HEK293 (cell line): ENCODE results near the gene ZSCAN30.

Source experiments
- CTCF ChIA-PET: fragments of 350-600 bp; formaldehyde crosslinking; extraction: SDS; loops from one replicate; lab custom pipeline; 2021; ENCODE audit warnings: antibody characterized with exemption; lab: Yijun Ruan, JAX
- POLR2A ChIA-PET: fragments of 300-600 bp; formaldehyde crosslinking; extraction: SDS; loops from one replicate; lab custom pipeline; 2020; ENCODE audit warnings: antibody characterized with exemption, inconsistent platforms; lab: Yijun Ruan, JAX
- H3K27ac ChIP-seq: fragments of 200-500 bp; sonication (Bioruptor generic); 2 replicates; pipeline ENCODE4 v1.5.1; 2014; ENCODE audit warnings: low read depth, low read length, control low read depth, inconsistent platforms; ENCODE audit errors: extremely low read depth
- H3K36me3 ChIP-seq, 2 experiments: fragments of 200-500 bp in 1 of 2; sonication (Bioruptor generic) in 1 of 2; 1 replicate in 1 of 2; 2 replicates in 1 of 2; pipeline ENCODE4 v1.5.1; 2014 to 2017; ENCODE audit warnings: inconsistent platforms in 2 of 2, low read length in 2 of 2; ENCODE audit not compliant: control insufficient read depth in 2 of 2, insufficient read depth in 1 of 2
- H3K4me1 ChIP-seq: fragments of 200-500 bp; sonication (Bioruptor generic); 2 replicates; pipeline ENCODE4 v1.5.1; 2014; ENCODE audit warnings: mild to moderate bottlenecking, low read length, inconsistent platforms; ENCODE audit not compliant: control insufficient read depth, insufficient read depth
- H3K4me3 ChIP-seq: 2 replicates; pipeline ENCODE4 v1.5.1; 2011; ENCODE audit warnings: low read depth, mild to moderate bottlenecking, control low read depth, low read length, moderate library complexity
- H3K9me3 ChIP-seq: fragments of 200-500 bp; sonication (Bioruptor generic); 2 replicates; pipeline ENCODE4 v1.5.1; 2014; ENCODE audit warnings: low read depth, low read length, inconsistent platforms; ENCODE audit not compliant: control insufficient read depth, insufficient read depth
- INSM2 ChIP-seq: fragments of 450-650 bp; formaldehyde crosslinking; IDR thresholded peaks from 2 replicates; pipeline ENCODE4 v1.5.1; 2016; ENCODE audit warnings: missing biosample characterization, missing genetic modification characterization
- KLF16 ChIP-seq: fragments of 450-650 bp; formaldehyde crosslinking; IDR thresholded peaks from 2 replicates; pipeline ENCODE4 v1.5.1; 2017; ENCODE audit warnings: missing biosample characterization, missing genetic modification characterization
- PATZ1 ChIP-seq: fragments of 450-650 bp; formaldehyde crosslinking; IDR thresholded peaks from 2 replicates; pipeline ENCODE4 v1.5.1; 2016; ENCODE audit warnings: missing biosample characterization, missing genetic modification characterization
- SP3 ChIP-seq: fragments of 450-650 bp; formaldehyde crosslinking; IDR thresholded peaks from 2 replicates; pipeline ENCODE4 v1.5.1; 2016; ENCODE audit warnings: missing biosample characterization, missing genetic modification characterization
- ZBTB11 ChIP-seq: fragments of 450-650 bp; formaldehyde crosslinking; conservative IDR thresholded peaks from 2 replicates; pipeline ENCODE4 v1.5.1; 2016; ENCODE audit warnings: low read depth, missing biosample characterization, missing genetic modification characterization
- ZEB2 ChIP-seq: fragments of 450-650 bp; formaldehyde crosslinking; IDR thresholded peaks from 2 replicates; pipeline ENCODE4 v1.5.1; 2016; ENCODE audit warnings: missing biosample characterization, missing genetic modification characterization
- ZFP3 ChIP-seq: fragments of 450-650 bp; formaldehyde crosslinking; IDR thresholded peaks from 2 replicates; pipeline ENCODE4 v1.5.1; 2016; ENCODE audit warnings: low read depth, missing biosample characterization, missing genetic modification characterization
- ZFP37 ChIP-seq: fragments of 450-650 bp; formaldehyde crosslinking; IDR thresholded peaks from 2 replicates; pipeline ENCODE4 v1.5.1; 2016; ENCODE audit warnings: missing biosample characterization, missing genetic modification characterization
- ZNF341 ChIP-seq: fragments of 450-650 bp; formaldehyde crosslinking; IDR thresholded peaks from 2 replicates; pipeline ENCODE4; 2016; ENCODE audit warnings: low read depth, missing biosample characterization, missing genetic modification characterization
- ZNF394 ChIP-seq: fragments of 450-650 bp; formaldehyde crosslinking; IDR thresholded peaks from 2 replicates; pipeline ENCODE4 v1.5.1; 2016; ENCODE audit warnings: missing biosample characterization, missing genetic modification characterization, mild to moderate bottlenecking, moderate library complexity, borderline replicate concordance
- ZNF561 ChIP-seq: fragments of 450-650 bp; IDR thresholded peaks from 2 replicates; pipeline ENCODE4 v1.5.1; 2018; ENCODE audit warnings: missing biosample characterization, missing genetic modification characterization, borderline replicate concordance
- ZNF610 ChIP-seq: fragments of 450-650 bp; formaldehyde crosslinking; IDR thresholded peaks from 2 replicates; pipeline ENCODE4 v1.5.1; 2016; ENCODE audit warnings: missing biosample characterization, missing genetic modification characterization, borderline replicate concordance
- ZNF629 ChIP-seq: fragments of 450-650 bp; formaldehyde crosslinking; IDR thresholded peaks from 2 replicates; pipeline ENCODE4 v1.5.1; 2017; ENCODE audit warnings: missing biosample characterization, missing genetic modification characterization
- ZNF692 ChIP-seq: fragments of 450-650 bp; formaldehyde crosslinking; IDR thresholded peaks from 2 replicates; pipeline ENCODE4 v1.5.1; 2016; ENCODE audit warnings: missing biosample characterization, missing genetic modification characterization
- ZSCAN16 ChIP-seq: fragments of 450-650 bp; formaldehyde crosslinking; IDR thresholded peaks from 2 replicates; pipeline ENCODE4 v1.5.1; 2016; ENCODE audit warnings: missing biosample characterization, missing genetic modification characterization
- TF ChIP-seq, protein P1 (sequence below): fragments of 450-650 bp; formaldehyde crosslinking; conservative IDR thresholded peaks from 2 replicates; pipeline ENCODE4 v1.5.1; 2016; ENCODE audit warnings: low read depth, missing biosample characterization, missing genetic modification characterization
- TF ChIP-seq, protein P2 (sequence below): fragments of 450-650 bp; formaldehyde crosslinking; optimal IDR thresholded peaks from 2 replicates; pipeline ENCODE3; 2016; ENCODE audit warnings: missing biosample characterization, mild to moderate bottlenecking, missing genetic modification characterization
- TF ChIP-seq, protein P3 (sequence below): fragments of 450-650 bp; formaldehyde crosslinking; IDR thresholded peaks from 2 replicates; pipeline ENCODE4 v1.5.1; 2017; ENCODE audit warnings: missing biosample characterization, missing genetic modification characterization

ZSCAN30 gene

GRCh38 chr18:35240664-35241447, 49.2 kb downstream of the ZSCAN30 start, which contains the start of gene ZNF397:
ZNF397 (plus strand) TSS chr18:35241034; CDS start chr18:35242471, 1,437 bp downstream.
- ChIA-PET POLR2A (interaction anchor here (0.6 to 2.9 kb wide), 17 partner anchors 8 to 540 kb away, joined by 3 to 20 read pairs (median 4); partner anchors contain the start of genes MAPRE2, ZNF24 and ZSCAN30), CTCF (interaction anchor here (0.5 to 2.1 kb wide), 2 partner anchors 9 to 75 kb away, joined by 3 to 7 read pairs; no protein-coding TSS in a partner anchor)
- H3K27ac ChIP-seq = peak within 1 kb of the TSS; percentile 76
- TF ChIP-seq ZNF610 = peak; percentile 42
- TF ChIP-seq, protein P1, sequence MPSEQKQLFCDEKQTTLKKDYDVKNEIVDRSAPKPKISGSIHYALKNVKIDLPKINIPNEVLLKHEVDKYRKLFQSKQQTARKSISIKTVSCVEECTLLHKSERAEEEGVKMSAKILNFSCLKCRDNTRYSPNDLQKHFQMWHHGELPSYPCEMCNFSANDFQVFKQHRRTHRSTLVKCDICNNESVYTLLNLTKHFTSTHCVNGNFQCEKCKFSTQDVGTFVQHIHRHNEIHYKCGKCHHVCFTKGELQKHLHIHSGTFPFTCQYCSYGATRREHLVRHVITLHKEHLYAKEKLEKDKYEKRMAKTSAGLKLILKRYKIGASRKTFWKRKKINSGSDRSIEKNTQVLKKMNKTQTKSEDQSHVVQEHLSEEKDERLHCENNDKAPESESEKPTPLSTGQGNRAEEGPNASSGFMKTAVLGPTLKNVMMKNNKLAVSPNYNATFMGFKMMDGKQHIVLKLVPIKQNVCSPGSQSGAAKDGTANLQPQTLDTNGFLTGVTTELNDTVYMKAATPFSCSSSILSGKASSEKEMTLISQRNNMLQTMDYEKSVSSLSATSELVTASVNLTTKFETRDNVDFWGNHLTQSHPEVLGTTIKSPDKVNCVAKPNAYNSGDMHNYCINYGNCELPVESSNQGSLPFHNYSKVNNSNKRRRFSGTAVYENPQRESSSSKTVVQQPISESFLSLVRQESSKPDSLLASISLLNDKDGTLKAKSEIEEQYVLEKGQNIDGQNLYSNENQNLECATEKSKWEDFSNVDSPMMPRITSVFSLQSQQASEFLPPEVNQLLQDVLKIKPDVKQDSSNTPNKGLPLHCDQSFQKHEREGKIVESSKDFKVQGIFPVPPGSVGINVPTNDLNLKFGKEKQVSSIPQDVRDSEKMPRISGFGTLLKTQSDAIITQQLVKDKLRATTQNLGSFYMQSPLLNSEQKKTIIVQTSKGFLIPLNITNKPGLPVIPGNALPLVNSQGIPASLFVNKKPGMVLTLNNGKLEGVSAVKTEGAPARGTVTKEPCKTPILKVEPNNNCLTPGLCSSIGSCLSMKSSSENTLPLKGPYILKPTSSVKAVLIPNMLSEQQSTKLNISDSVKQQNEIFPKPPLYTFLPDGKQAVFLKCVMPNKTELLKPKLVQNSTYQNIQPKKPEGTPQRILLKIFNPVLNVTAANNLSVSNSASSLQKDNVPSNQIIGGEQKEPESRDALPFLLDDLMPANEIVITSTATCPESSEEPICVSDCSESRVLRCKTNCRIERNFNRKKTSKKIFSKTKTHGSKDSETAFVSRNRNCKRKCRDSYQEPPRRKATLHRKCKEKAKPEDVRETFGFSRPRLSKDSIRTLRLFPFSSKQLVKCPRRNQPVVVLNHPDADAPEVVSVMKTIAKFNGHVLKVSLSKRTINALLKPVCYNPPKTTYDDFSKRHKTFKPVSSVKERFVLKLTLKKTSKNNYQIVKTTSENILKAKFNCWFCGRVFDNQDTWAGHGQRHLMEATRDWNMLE (tag by site-specific recombination) = peak; percentile 46
- 0 out of 2 replicates have a peak, but pooled peaks have one; percentile 29 for TF ChIP-seq ZEB2
- TF ChIP-seq ZNF629 (tag by site-specific recombination) = peak; percentile 55
- TF ChIP-seq ZNF692 (tag by site-specific recombination) = peak; percentile 93
- TF ChIP-seq ZNF341 (tag by site-specific recombination) = peak; percentile 61
- TF ChIP-seq ZFP37 (tag by site-specific recombination) = peak; percentile 93
- TF ChIP-seq ZSCAN16 (tag by site-specific recombination) = no peak
- peak; percentile 96 for TF ChIP-seq ZBTB11 (tag by site-specific recombination)
- TF ChIP-seq KLF16 (tag by site-specific recombination) = peak; percentile 67; the same call in 1 of the 2 replicates
- peak; percentile 5; the same call in 1 of the 2 replicates for TF ChIP-seq INSM2 (tag by site-specific recombination)
- TF ChIP-seq ZNF561 (tag by site-specific recombination) = no peak
- TF ChIP-seq, protein P2, sequence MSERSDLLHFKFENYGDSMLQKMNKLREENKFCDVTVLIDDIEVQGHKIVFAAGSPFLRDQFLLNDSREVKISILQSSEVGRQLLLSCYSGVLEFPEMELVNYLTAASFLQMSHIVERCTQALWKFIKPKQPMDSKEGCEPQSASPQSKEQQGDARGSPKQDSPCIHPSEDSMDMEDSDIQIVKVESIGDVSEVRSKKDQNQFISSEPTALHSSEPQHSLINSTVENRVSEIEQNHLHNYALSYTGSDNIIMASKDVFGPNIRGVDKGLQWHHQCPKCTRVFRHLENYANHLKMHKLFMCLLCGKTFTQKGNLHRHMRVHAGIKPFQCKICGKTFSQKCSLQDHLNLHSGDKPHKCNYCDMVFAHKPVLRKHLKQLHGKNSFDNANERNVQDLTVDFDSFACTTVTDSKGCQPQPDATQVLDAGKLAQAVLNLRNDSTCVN (tag by site-specific recombination) = peak; percentile 85
- peak; percentile 55; the same call in 1 of the 2 replicates for TF ChIP-seq PATZ1 (tag by site-specific recombination)
- peak; percentile 65; the same call in 1 of the 2 replicates for TF ChIP-seq ZNF394 (tag by site-specific recombination)
- TF ChIP-seq SP3 (tag by site-specific recombination) = peak; percentile 68
- TF ChIP-seq, protein P3, sequence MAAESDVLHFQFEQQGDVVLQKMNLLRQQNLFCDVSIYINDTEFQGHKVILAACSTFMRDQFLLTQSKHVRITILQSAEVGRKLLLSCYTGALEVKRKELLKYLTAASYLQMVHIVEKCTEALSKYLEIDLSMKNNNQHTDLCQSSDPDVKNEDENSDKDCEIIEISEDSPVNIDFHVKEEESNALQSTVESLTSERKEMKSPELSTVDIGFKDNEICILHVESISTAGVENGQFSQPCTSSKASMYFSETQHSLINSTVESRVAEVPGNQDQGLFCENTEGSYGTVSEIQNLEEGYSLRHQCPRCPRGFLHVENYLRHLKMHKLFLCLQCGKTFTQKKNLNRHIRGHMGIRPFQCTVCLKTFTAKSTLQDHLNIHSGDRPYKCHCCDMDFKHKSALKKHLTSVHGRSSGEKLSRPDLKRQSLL (tag by site-specific recombination) = peak; percentile 15; the same call in 1 of the 2 replicates
- no peak for TF ChIP-seq ZFP3 (tag by site-specific recombination)

More at GRCh38 chr18:35240664-35241447, 49.2 kb downstream of the ZSCAN30 start, which contains the start of gene ZNF397:
- Histone ChIP-seq H3K4me3 (peak within 1 kb of the TSS; percentile 86), H3K9me3 (no peaks in the 10 kb centered on the region), H3K4me1 (no peaks in the 10 kb centered on the region), H3K36me3 (peaks cover 9 to 38% of the 10 kb centered on the region in 2 experiments; a peak in 2 of 3 replicates)
